GM18519 (cell line): ENCODE measurements around the gene PIEZO2.
"Not testable (repeated sequence)": the region's sequence is repeated elsewhere in the genome, so short reads cannot be mapped to it uniquely, and the experiment has no call there.

Experiments
- ATAC-seq: cut with Tn5 transposase; IDR thresholded peaks from one replicate; pipeline ENCODE4 v1.9.1; 2021; ENCODE audit warnings: mild to moderate bottlenecking, moderate library complexity; ENCODE audit not compliant: unreplicated experiment, low FRiP score

Gene PIEZO2

GRCh38 chr18:11149441-11150270, at the start of gene PIEZO2:
Gene PIEZO2, minus strand, starts transcription at chr18:11149569. Its CDS starts 981 bp downstream, at chr18:11148588.
- peak; percentile 73 for ATAC-seq

GRCh38 chr18:11183637-11184036, 34.3 kb upstream of the PIEZO2 start:
- no peak for ATAC-seq

- ATAC-seq, result not testable (repeated sequence)
These were observed 32.3 kb upstream of the PIEZO2 start for GRCh38 chr18:11181629-11182028.

- no peak for ATAC-seq
These were observed 30.7 kb upstream of the PIEZO2 start for GRCh38 chr18:11179959-11180519.

- no peak for ATAC-seq
These were observed 29.7 kb upstream of the PIEZO2 start for GRCh38 chr18:11178951-11179549.

- no peak for ATAC-seq
These were observed 28.0 kb upstream of the PIEZO2 start for GRCh38 chr18:11177382-11177781.

- no peak for ATAC-seq
These were observed 27.1 kb upstream of the PIEZO2 start for GRCh38 chr18:11176481-11176881.

- ATAC-seq, result no peak
These were observed 26.1 kb upstream of the PIEZO2 start for GRCh38 chr18:11175266-11175979.

GRCh38 chr18:11174179-11174578, 24.8 kb upstream of the PIEZO2 start:
- ATAC-seq, result not testable (repeated sequence)

- no peak for ATAC-seq
These were observed 18.4 kb upstream of the PIEZO2 start for GRCh38 chr18:11167778-11168177.

GRCh38 chr18:11165952-11166351, 16.6 kb upstream of the PIEZO2 start:
- ATAC-seq, result no peak

GRCh38 chr18:11165138-11165537, 15.8 kb upstream of the PIEZO2 start:
- ATAC-seq, result no peak

GRCh38 chr18:11163665-11164064, 14.3 kb upstream of the PIEZO2 start:
- ATAC-seq, result no peak

GRCh38 chr18:11162889-11163288, 13.5 kb upstream of the PIEZO2 start:
- ATAC-seq, result no peak

- ATAC-seq, result no peak
These were observed 13.1 kb upstream of the PIEZO2 start for GRCh38 chr18:11162462-11162861.

GRCh38 chr18:11160313-11160712, 10.9 kb upstream of the PIEZO2 start:
- ATAC-seq, result no peak

GRCh38 chr18:11159844-11160243, 10.5 kb upstream of the PIEZO2 start:
- no peak for ATAC-seq

- ATAC-seq, result no peak
These were observed 7.6 kb upstream of the PIEZO2 start for GRCh38 chr18:11156978-11157377.

- no peak for ATAC-seq
These were observed 5.8 kb upstream of the PIEZO2 start for GRCh38 chr18:11155034-11155759.

- ATAC-seq, result no peak
These were observed 5.1 kb upstream of the PIEZO2 start for GRCh38 chr18:11154368-11154989.
